HG02840 (cell line): ENCODE results near the gene STAM.

Source experiments
- ATAC-seq: cut with Tn5 transposase; IDR thresholded peaks from one replicate; pipeline ENCODE4 v1.9.1; 2021; ENCODE audit warnings: mild to moderate bottlenecking, moderate library complexity, moderate number of reproducible peaks; ENCODE audit not compliant: unreplicated experiment, low FRiP score

STAM gene

DNA sequence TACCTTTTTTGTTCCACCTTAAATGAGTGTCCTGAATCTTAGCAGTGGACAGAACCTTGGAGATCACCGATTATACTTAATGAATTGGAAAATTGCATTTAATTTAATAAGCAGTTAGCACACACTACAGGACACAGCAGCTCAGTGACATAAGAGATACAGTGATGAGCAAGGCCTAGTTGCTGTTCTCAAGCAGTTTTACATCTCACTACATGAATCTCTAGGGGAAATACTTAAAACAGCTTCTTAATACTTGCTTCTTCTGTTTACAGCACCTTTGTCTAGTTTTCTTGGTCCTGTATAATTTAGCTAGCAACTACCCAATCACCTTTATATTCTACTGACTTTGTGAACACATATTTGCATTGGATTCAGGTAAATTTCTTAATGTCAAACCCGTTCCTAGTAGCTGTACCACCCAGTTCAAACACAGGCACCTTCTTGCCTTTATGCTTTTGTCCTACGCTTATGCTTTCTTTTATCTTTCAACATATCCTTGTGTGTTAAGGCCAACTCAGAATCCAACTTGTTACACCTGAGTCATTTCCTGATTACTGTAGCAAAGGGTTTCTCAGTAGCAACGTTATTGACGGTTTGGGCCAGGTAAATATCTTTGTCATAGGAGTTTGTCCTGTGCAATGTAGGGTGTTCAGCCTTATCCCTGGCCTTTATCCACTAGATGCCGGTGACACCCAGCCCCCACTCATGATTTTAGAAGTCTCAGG lies 1.8 kb downstream of the STAM start:
- no peak for ATAC-seq

DNA sequence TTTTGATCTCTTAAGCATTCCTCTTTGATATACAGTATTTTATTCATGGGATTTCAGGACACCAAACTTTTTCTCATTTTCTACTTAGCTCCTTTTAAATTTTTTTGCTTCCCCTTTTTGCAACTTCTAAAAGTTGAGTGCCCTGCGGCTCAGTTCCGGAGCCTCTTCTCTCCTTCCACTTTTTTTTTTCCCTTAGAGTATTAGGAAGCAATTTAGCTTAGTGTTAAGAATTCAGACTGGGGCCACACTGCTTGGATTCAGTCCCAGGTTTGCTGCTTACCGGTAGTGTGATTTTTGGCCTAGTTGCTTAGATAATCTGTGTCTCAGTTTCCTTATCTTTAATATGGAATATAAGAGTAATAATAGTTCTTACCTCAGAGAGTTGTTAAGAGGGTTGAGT lies 3.4 kb downstream of the STAM start:
- no peak for ATAC-seq

- ATAC-seq, result no peak
Observed at GRCh38 chr10:17648243-17649035, 4.5 kb downstream of the STAM start.

- no peak for ATAC-seq
Observed at GRCh38 chr10:17649052-17649451, 5.1 kb downstream of the STAM start.

- ATAC-seq, result no peak
Observed at GRCh38 chr10:17649836-17650235, 5.9 kb downstream of the STAM start.

DNA sequence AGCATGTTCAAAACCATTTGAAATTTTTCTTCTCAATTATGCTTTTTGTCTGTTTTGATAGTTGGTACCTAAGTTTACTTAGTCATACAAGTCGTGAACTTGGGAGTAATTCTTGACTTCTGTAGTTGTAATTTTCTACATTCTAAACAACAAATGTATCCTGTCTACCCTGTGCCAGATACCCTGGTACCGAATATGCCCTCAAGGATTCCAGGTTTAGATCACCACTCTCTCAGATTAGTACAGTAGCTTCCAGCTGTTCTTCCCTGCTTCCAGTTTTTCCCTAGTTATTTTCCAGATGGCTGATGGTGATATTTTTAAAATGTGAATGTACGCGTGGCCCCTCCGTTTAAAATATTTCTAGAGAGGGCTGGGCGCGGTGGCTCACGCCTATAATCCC lies 6.5 kb downstream of the STAM start:
- ATAC-seq, result no peak

GRCh38 chr10:17651896-17652295 lies 7.9 kb downstream of the STAM start:
- no peak for ATAC-seq

GRCh38 chr10:17652585-17652984 lies 8.6 kb downstream of the STAM start:
- no peak for ATAC-seq

DNA sequence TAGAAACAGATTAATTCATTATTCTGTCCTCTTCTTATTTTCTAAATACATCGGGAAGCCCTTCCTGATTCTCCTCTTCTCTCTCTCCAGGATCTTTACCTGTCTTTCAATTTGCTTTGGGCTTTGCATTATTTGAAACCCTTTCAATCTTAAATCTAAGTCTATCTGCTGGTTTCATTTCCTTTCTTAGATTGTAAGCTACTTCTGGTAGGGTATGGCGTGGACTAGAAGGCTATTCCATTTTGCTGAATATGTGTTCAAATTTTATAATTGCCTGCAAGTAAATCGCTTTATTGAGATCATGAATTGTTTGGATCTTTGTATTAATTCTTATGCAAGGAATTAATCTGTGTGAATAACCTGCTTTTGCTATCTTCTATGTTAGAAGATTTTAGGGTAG lies 11.1 kb downstream of the STAM start:
- peak; percentile 19 for ATAC-seq

DNA sequence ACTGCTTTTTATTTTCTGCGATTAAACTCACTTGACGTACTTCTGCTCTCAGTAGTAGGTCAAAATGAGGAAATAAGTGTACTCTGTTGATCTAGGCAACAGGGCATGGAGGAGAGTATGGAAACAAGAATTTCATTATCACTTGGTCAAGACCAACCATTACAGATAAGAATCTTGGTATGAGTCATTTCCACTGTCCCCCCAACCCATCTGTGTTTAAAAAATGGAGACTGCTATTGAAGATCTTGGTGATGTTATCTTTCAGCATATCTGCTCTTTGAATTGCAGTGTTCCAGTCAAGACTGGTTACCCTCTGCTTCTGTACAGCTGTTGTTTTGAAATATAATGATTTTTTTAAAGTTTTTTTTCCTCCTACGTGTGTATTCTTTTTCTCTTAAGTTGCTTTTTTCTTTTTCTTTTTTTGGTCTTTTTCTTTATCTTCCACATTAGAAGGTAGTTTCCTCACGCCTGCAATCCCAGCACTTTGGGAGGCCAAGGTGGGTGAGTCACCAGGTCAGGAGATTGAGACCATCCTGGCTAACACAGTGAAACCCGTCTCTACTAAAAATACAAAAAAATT lies 11.7 kb downstream of the STAM start:
- peak; percentile 92 for ATAC-seq

DNA sequence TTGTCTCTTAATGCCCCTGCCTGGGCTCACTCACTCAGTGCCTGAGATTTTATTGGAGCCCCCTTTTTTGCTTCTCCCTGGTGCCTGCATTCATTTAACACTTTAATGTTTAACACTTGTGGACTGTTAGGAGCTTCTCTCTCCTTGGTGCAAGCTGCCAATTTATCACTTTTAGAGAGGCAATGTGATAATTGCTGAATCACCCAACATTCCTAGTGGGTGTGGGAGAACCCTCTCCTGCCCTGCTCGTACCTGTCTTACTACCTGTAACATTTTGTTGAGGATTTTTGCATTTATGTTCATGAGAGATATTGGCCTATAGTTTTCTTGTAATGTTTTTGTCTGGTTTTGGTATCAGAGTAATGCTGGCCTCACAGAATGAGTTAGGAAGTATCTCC lies 13.2 kb downstream of the STAM start:
- ATAC-seq, result no peak

DNA sequence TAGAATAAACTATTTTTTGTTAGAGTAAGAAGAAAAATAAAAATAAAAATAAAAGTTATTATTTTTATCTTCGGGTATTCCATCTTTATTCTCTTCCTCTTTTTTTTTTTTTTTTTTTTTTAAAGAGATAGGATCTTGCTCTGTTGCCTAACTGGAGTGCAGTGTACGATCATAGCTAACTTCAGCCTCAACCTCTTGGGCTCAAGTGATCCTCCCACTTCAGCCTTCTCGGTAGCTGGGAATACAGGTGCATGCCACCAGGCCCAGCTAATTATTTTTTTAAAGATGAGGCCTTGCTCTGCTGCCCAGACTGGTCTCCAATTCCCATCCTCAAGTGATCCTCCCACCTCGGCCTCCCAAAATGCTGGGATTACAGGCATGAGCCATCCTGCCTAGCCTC lies 15.4 kb downstream of the STAM start:
- ATAC-seq, result no peak

- no peak for ATAC-seq
Observed at GRCh38 chr10:17660921-17661320, 17.0 kb downstream of the STAM start.

DNA sequence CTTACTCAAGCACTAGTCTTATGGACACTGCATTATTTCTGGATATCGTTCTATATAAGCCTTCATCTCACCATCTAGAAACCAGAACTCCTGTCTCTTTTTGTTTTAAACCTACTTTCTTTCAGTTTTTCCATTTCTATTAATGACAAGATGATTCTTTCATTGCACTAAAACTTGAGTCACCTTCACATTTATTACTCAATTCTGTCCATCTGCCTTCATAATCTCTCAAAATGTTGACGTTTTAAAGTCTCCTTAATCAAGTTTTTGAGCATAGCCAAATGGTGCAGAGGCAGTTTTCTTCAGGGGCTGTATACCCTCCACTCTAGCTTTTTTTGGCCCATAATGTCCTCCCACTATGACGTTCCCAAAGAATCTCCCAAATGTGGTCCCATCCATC lies 17.6 kb downstream of the STAM start:
- ATAC-seq, result no peak

DNA sequence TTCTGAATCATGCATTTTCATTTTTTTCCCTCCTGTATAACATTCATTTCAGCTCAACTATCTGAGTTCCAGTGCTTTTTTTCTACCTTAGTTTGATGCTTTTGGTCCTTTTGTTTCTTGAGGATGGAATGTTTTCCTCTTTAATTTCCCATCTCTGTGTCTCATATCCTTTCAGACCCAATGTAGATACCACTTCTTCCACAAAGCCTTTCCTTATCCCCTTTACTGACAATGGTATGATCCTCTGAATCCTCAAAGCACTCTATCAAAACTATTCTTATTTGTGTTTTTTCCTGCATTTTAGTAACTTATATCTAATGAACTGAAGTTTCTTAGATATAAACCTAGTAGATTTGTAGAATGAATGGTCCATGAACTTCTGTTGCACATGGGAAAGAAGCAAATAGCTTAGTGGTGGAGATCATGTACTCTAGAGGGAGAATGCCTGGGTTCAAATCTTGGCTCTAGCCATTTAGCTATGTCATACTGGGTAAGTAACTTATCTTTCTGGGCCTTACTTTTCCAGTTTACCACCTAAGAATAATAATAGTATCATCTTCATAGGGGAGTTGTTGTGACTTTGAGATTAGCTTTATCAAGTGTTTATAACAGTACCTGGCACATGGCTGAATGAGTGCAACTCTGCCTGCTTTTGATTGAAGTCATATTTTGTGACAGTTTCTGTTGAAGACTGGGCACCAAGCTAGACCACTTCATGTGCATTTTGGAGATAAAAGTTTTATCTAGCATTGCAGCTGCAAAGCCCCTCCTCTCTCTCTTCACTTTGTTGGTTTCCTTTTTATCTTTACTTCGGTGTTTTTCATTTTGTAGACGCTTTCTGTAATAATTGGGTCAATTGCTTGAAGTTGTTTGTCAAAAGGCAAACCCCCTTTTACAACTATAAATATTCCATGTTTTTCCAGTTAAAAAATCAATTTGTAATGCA lies 18.5 kb downstream of the STAM start:
- ATAC-seq, result no peak

DNA sequence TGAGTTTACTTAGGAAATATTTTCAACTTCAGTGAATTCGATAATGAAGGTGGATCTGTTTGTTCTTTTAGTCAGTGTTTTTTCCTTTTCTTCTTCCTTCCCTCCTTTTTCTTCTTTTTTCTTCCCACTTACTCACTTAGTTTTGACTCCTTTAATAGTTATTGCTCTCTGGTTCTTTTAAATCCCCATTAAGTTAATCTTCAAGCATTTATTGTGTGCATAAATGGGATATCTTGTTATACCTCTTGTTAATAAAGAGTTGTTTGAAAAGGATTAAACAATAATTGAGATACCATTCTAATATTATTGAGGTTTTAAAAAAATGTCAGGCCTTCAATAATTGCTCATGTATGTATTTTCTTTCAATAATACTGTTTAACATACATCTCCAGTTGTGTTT lies 19.5 kb downstream of the STAM start:
- no peak for ATAC-seq

DNA sequence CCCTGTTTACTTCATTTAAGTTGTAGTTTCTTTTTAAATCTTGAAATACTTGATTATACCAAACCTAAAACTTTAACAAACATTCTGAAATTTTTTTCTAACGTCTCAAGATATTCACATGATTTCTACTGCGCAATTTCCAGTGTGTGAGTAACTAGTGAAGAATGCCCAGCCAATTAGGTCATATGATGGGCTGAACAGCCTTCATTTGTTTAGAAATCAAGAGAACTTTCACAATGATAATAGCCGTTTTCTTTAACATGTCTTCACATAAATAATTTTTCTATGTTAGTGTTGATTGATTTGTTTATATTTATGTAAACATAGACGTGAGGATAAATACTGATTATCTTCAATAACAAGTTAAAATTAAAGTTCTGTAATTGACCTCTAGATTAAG lies 21.8 kb downstream of the STAM start:
- no peak for ATAC-seq

DNA sequence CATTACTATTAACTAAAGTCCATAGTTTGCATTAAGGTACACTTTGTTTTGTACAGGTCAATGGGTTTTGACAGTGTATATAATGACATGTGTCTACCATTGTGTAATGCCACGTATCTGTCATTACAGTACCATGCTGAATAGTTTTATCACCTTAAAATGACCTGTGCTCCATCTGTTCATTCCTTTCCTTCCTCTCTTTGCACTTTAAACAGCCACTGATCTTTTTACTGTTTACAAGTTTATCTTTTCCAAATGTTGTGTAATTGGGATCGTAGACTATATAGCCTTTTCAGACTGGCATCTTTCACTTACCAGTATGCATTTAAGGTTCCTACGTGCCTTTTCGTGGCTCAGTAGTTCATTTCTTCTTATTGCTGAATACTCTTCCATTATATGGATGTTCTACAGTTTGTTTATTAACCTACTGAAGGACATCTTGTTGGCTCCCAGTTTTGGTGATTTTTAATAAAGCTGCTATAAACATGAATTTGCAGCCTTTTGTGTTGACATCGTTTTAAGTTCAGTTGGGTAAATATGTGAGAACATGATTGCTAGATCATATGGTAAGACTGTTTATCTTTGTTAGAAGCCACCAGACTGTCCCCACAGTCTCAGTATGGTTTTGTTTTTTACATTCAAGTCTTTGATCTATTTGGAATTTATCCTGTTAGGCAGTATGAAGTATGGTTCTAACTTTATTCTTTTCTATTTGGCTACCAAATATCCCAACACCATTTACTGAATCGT lies 24.7 kb downstream of the STAM start:
- peak; percentile 11 for ATAC-seq

- ATAC-seq, result peak; percentile 48
Observed at GRCh38 chr10:17669185-17669872, 25.4 kb downstream of the STAM start.
